Caco-2 (cell line): ENCODE results near the gene TXLNB. TPM values are rescaled to one million over a fixed set of nuclear protein-coding genes. Genes with fewer than 3 reads are reported as not detected.
"Not testable (repeated sequence)": the region's sequence is repeated elsewhere in the genome, so short reads cannot be mapped to it uniquely, and the experiment has no call there.

Experiments used
- BruUV-seq: library from RNA; stranded (reverse); fragments of 400-500 nt; replicated peaks from 2 replicates; lab custom pipeline; 2021; lab: Mats Ljungman, UMichigan
- CTCF ChIA-PET: fragments of 300-600 bp; sonication (Branson Sonifier 250); formaldehyde crosslinking; loops from one replicate; lab custom pipeline; 2022; ENCODE audit warnings: antibody characterized with exemption; lab: Charles Lee
- POLR2A ChIA-PET: fragments of 300-600 bp; sonication (Branson Sonifier 250); formaldehyde crosslinking; loops from one replicate; lab custom pipeline; 2022; ENCODE audit warnings: antibody characterized with exemption; lab: Charles Lee
- DNase-seq, 2 experiments: peaks; one replicate each; pipeline versions ENCODE4 v3.0.0 to v3.0.0-alpha.2; 2020 to 2022
- H3K27me3 ChIP-seq: replicated peaks from 2 replicates; pipeline ENCODE4 v1.6.0; 2011; ENCODE audit warnings: low read length; ENCODE audit not compliant: control insufficient read depth, insufficient read depth
- H3K36me3 ChIP-seq: 2 replicates; pipeline ENCODE4 v1.5.1; 2011; ENCODE audit warnings: low read length; ENCODE audit not compliant: control insufficient read depth, insufficient read depth
- H3K4me1 ChIP-seq: fragments of 250-450 bp; sonication (Bioruptor Pico); 2 replicates; pipeline ENCODE4 v1.5.1; 2020; ENCODE audit warnings: mild to moderate bottlenecking
- H3K4me3 ChIP-seq: 2 replicates; pipeline ENCODE4 v1.5.1; 2011; ENCODE audit warnings: low read depth, mild to moderate bottlenecking, control low read depth, low read length
- H3K9me3 ChIP-seq: fragments of 250-450 bp; sonication (Bioruptor Pico); 2 replicates; pipeline ENCODE4 v1.5.1; 2020; ENCODE audit warnings: mild to moderate bottlenecking, moderate library complexity
- H3K27ac Mint-ChIP-seq: one replicate; pipeline ENCODE4 v1.8.0; 2022; ENCODE audit warnings: mixed read lengths; ENCODE audit not compliant: unreplicated experiment
- H3K27me3 Mint-ChIP-seq: one replicate; pipeline ENCODE4 v1.8.0; 2022; ENCODE audit warnings: mixed read lengths; ENCODE audit not compliant: insufficient read depth, unreplicated experiment
- H3K36me3 Mint-ChIP-seq: one replicate; pipeline ENCODE4 v1.8.0; 2022; ENCODE audit warnings: mild to moderate bottlenecking, mixed read lengths; ENCODE audit not compliant: insufficient read depth, unreplicated experiment
- H3K4me1 Mint-ChIP-seq: one replicate; pipeline ENCODE4 v1.8.0; 2022; ENCODE audit warnings: low read depth, mixed read lengths; ENCODE audit not compliant: unreplicated experiment
- H3K4me3 Mint-ChIP-seq: one replicate; pipeline ENCODE4 v1.8.0; 2022; ENCODE audit warnings: mild to moderate bottlenecking, moderate library complexity, mixed read lengths; ENCODE audit not compliant: unreplicated experiment
- H3K9me3 Mint-ChIP-seq: one replicate; pipeline ENCODE4 v1.8.0; 2022; ENCODE audit warnings: mixed read lengths; ENCODE audit not compliant: unreplicated experiment
- CTCF ChIP-seq, 2 experiments: fragments of 200-600 bp in 1 of 2; IDR thresholded peaks; 1 replicate in 1 of 2; 2 replicates in 1 of 2; pipeline versions ENCODE4 v1.5.1 to v1.8.0; 2011 to 2022; ENCODE audit warnings: antibody characterized with exemption in 1 of 2, control low read depth in 1 of 2, inconsistent platforms in 1 of 2, low read depth in 1 of 2, low read length in 1 of 2, mild to moderate bottlenecking in 1 of 2, moderate library complexity in 1 of 2; ENCODE audit not compliant: insufficient read depth in 1 of 2, severe bottlenecking in 1 of 2, unreplicated experiment in 1 of 2
- intact Hi-C: fragments of 100-400 bp; cut with micrococcal nuclease; formaldehyde crosslinking; loops from one replicate; pipeline ENCODE4 v1.10.0; 2022; ENCODE audit not compliant: unreplicated experiment
- total RNA-seq: library from RNA; stranded (reverse); gene quantifications from 2 replicates; pipeline ENCODE4 v1.2.3, GENCODE V29; 2022

The TXLNB gene
- total RNA-seq, 1 experiment from 2014 or later, result not detected

GRCh38 chr6:139235661-139236060, 56.1 kb downstream of the TXLNB start:
- BruUV-seq, result no TSS peak
- Mint-ChIP-seq H3K27ac (no peak overlapping the region), H3K36me3 (no peaks in the 10 kb centered on the region), H3K9me3 (peaks cover 10% of the 10 kb centered on the region), H3K4me1 (peaks cover 3% of the 10 kb centered on the region), H3K27me3 (no peaks in the 10 kb centered on the region), H3K4me3 (no peak overlapping the region)
- Histone ChIP-seq H3K4me1 (no peaks in the 10 kb centered on the region), H3K9me3 (no peaks in the 10 kb centered on the region; the same call in 1 of the 2 replicates), H3K36me3 (no peaks in the 10 kb centered on the region), H3K4me3 (no peak overlapping the region), H3K27me3 (no peaks in the 10 kb centered on the region)
- ChIA-PET CTCF (no interaction called here), POLR2A (no interaction called here)
- intact Hi-C loops, result no loop called here
- TF ChIP-seq CTCF (IDR thresholded peaks at IDR 0.05; ENCODE audit: insufficient read depth in 1 of 2, low read depth in 1 of 2, low read length in 1 of 2, severe bottlenecking in 1 of 2, unreplicated experiment in 1 of 2), result no peak
- no peak for DNase-seq

GRCh38 chr6:139234193-139234592, 57.6 kb downstream of the TXLNB start:
- H3K4me3 Mint-ChIP-seq, H3K9me3 ChIP-seq, H3K9me3 Mint-ChIP-seq, DNase-seq, CTCF ChIA-PET, intact Hi-C loops, BruUV-seq, POLR2A ChIA-PET, H3K4me3 ChIP-seq, H3K27me3 Mint-ChIP-seq, H3K27ac Mint-ChIP-seq, H3K36me3 ChIP-seq, H3K4me1 ChIP-seq, H3K27me3 ChIP-seq, H3K36me3 Mint-ChIP-seq: not testable (repeated sequence)
- H3K4me1 Mint-ChIP-seq, result peaks cover 12% of the 10 kb centered on the region

- ChIA-PET POLR2A (no interaction called here), CTCF (interaction anchor here (0.8 to 1.6 kb wide), 5 partner anchors 11 to 138 kb away, joined by 3 to 35 read pairs (median 5); no protein-coding TSS in a partner anchor)
- no peak for TF ChIP-seq CTCF (IDR thresholded peaks at IDR 0.05; ENCODE audit: insufficient read depth in 1 of 2, low read depth in 1 of 2, low read length in 1 of 2, severe bottlenecking in 1 of 2, unreplicated experiment in 1 of 2)
- H3K36me3 Mint-ChIP-seq, result no peaks in the 10 kb centered on the region
- intact Hi-C loops, result no loop called here
- no peaks in the 10 kb centered on the region for H3K4me1 ChIP-seq
- no peak overlapping the region for H3K27ac Mint-ChIP-seq
- peaks cover 10% of the 10 kb centered on the region for H3K9me3 Mint-ChIP-seq
- no peaks in the 10 kb centered on the region for H3K36me3 ChIP-seq
- no peak overlapping the region for H3K4me3 Mint-ChIP-seq
- H3K27me3 ChIP-seq, result no peaks in the 10 kb centered on the region
- BruUV-seq, result no TSS peak
- no peak for DNase-seq
- H3K4me1 Mint-ChIP-seq, result peaks cover 12% of the 10 kb centered on the region
- no peaks in the 10 kb centered on the region for H3K27me3 Mint-ChIP-seq
- no peaks in the 10 kb centered on the region; the same call in 1 of the 2 replicates for H3K9me3 ChIP-seq
- no peak overlapping the region for H3K4me3 ChIP-seq
These were observed 60.6 kb downstream of the TXLNB start for GRCh38 chr6:139231206-139231605.
